ENCODE results near the gene GPR152.

GPR152 gene, protein sequence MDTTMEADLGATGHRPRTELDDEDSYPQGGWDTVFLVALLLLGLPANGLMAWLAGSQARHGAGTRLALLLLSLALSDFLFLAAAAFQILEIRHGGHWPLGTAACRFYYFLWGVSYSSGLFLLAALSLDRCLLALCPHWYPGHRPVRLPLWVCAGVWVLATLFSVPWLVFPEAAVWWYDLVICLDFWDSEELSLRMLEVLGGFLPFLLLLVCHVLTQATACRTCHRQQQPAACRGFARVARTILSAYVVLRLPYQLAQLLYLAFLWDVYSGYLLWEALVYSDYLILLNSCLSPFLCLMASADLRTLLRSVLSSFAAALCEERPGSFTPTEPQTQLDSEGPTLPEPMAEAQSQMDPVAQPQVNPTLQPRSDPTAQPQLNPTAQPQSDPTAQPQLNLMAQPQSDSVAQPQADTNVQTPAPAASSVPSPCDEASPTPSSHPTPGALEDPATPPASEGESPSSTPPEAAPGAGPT

DNA sequence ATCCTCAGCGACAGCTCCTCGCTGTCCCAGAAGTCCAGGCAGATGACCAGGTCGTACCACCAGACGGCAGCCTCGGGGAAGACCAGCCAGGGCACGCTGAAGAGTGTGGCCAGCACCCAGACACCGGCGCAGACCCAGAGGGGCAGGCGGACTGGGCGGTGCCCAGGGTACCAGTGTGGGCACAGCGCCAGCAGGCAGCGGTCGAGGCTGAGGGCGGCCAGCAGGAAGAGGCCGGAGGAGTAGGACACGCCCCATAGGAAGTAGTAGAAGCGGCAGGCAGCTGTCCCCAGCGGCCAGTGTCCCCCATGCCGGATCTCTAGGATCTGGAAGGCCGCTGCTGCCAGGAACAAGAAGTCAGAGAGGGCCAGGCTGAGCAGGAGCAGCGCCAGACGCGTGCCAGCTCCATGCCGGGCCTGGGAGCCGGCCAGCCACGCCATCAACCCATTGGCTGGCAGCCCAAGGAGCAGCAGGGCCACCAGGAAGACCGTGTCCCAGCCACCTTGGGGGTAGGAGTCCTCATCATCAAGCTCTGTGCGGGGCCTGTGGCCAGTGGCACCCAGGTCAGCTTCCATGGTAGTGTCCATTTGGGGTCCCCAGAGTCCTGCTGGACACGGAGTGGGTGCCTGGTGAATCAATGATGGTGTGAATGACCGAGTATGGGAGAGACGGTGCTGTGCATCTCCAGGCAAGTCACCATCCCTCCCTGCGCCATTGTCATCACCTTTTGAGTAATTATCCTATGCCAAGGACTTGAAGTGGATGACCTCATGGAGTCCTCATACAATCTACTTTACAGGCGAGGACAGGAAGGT lies at the start of gene GPR152:
Gene GPR152, minus strand, starts transcription at position 589 of the 812 bp plus-strand sequence. Its CDS starts 5 bp downstream, at position 584.
- DNase-seq (ENCODE audit: low spot score): no peak

DNA sequence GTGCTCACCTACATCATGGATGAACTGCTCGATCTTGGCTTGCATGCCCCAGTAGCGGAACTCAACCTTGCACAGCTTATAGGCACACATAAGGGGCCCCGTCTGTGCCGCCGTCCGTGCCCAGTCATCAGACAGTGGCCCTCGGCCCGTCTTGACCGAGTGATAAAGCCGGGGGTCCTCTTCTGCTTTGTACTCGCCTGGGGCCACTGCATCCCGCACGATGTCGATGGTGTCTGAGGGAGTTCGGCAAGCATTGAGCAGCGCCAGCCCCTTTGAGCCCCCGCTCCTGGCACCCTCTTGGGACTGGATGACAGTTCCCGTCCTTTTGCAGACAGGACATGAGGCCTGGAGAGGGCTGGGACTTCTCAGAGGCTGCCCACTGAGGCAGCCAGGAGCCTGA lies 49.3 kb upstream of the GPR152 start:
- no peak for DNase-seq (ENCODE audit: low spot score)

DNA sequence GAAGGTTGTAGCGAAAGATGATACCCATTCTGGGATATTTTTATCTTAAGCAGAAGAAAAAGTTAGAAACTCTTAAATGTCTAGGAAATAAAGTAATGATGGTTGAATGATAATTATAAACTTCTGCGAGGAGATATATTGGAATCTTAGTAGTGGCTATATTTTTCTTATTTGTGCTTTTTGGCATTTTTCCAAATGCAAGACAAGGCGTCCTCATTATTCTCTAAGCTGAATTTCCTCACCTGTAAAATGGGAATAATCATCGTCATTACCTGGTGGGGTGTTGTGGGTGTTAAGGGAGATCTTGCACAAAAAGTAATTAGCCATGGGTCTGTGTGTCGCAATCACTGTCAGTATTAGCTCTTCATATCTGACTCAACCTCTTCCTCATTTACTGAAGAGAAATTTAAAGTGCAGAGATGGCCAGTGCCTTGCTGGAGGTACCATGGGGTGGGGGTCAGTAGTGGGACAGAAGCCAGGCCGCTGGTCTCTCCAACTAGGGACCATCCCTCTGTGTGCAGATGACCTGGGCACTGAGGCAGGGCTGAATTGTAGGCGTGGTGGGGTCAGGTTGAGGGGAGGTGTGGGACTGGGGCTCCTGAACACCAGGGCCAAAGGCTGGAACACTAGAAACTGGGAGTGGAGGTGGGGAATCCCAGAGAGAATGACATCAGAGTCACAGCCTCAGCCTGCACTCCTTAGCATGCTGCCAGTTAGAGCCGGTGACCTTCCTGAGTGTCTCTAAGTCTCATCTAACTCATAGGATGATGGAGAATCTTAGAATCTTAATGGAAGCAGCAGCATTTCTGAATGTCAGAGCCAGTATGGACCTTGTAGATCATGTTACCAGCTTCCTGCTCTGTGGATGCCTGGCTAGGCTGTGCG lies 48.5 kb upstream of the GPR152 start:
- no peak for DNase-seq (ENCODE audit: low spot score)

DNA sequence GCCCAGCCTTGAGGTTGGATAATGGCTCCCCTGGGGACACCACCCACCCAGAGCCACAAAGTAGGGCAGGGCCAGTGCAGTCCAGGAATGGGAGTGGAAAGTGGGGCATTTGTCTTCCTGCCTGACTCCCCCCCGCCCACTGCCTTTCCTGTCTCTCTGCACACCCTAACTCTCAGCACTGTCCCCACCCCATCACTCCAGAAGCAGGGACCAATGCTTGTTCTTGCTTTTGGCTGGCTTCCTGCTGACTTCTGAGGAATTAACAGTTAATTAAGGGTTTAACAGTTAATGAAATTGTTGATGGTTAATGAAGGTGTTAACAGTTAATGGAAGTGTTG lies 47.9 kb upstream of the GPR152 start:
- DNase-seq (ENCODE audit: low spot score): no peak

DNA sequence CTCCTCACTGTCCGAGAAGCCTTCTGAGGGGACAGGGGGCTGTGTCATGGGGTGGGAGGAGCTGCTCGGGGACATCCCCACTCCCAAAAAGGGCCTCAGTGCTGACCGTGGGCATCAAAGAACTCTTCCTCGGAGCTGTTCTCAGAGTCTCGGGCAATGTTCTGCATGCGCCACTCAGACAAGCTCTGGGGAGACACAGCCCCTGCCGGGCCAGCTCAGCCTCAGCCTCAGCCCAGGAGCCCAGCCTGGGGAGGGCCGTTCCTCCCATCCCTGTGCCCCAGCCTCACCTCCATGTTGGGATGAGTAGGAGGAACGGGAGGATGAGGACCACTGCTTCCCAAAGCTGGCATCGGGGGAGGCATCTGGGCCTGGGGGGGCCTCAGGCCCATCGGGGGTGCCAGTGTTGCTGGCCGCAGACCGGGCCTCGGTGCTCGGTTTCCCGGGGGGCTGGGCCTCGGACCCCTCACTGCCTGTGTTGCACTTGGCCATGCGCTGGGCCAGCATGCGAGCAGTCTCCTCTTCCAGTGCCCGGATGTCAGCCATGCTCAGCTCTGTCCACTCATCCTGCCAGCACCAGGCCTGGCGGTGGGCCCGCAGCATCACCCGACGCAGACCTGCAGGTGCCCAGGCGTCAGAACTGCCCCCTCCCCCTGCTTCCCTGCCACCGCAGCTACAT lies 47.4 kb upstream of the GPR152 start:
- DNase-seq (ENCODE audit: low spot score): no peak

DNA sequence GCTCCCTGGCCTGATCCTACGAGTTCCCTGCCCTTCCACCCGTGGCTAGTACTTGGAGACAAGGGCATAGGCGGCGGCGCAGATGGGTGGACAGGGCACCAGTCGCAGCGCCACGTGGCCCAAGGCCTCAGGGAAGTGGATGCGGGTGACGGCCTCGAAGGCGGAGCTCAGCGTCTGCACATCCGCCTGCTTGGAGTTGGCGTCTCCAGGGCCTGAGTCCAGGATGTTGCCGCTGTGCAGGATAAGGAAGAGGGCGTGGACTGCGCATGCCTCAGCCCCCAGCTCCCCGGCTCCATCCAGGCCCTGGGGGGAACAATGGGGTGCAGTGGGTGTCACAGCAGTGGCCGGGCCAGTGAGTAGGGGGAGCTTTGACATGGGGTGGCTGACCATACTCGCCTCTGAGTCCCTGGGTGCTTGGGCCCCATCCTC lies 46.0 kb upstream of the GPR152 start:
- no peak for DNase-seq (ENCODE audit: low spot score)

DNA sequence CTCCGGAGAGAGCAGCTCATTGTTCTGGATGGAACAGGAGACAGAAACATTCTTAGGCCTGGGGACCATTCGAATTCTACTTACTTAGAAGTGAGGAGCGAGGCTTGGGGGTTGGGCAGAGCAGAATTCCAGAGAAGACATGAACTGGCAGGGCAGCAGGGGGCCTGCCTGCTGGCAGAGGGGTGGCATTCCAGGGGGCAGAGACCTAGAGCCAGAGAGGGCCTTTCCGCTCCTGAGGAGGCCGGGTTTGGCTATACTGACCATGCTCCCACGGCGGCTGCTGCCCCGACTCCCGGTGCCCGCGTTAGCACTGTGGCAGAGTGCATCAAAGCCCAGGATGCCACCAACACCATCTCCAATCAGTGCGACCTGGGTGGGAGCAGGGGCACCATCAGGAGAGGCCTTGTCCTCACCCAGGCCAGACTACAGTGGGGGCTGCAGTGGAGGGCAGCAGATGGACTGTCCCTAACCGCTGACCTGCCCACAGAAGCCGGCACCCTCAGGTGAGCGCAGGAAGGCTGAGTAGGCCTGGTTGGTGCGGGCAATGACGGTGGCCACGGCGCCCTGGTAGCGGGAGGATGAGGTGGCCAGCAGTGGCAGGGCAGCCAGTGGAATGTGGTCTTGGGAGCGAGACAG lies 45.2 kb upstream of the GPR152 start:
- DNase-seq (ENCODE audit: low spot score): no peak

DNA sequence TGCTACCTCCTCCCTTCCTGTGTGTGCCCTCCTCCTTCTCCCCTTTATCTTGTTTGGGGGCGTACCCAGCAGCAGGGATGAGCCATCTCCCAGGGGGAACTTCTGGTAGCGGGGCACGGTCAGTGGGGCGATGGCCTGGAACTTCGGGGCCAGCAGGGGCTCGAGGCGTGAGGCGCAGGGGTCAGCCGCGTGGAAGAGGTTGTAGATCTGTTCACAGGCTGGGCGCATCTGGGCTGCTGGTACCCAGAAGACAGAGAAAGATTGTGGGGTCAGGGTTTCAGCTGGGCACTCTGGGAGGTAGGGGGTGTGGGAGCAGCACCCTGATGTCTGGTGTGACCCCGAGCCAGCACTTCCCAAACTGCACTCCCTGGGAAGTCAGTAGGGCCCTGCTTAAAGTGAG lies 43.6 kb upstream of the GPR152 start:
- no peak for DNase-seq (ENCODE audit: low spot score)

DNA sequence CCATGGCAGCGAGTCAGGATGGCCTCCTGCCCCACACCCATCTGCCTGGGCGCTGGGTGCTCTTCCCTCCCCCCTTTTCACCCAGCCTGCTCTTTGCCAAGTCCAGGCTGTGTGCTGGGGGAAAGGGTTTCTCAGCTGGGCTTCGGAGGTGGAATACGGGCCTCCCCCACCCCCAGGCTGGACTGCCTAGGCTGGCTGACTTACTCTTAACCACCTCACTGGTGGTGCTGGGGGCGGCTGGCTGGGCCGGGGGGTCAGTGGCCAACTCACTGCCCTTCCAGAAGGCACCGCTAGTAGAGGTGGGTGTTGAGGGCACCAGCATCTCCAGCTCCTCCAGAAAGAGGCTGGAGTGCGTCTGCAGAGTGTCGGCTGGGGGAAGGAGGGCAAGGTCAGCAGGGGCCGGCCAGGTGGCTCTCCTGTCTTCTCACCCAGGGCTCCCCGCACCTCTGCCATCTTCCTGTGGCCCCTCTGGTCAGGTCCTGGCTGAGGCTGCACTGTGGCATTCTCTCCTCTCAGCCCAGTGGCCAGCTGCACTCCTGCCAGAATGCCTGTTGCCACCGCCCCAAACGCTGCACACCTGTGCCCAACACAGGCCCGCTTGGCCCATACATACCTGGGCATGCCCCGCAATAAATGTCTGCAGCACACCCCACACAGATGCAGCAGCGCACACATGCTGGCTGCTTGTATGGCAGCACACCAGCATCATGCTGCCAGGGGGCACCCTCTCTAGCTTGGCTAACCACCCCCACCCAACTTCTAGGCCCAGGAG lies 42.9 kb upstream of the GPR152 start:
- DNase-seq (ENCODE audit: low spot score): no peak

DNA sequence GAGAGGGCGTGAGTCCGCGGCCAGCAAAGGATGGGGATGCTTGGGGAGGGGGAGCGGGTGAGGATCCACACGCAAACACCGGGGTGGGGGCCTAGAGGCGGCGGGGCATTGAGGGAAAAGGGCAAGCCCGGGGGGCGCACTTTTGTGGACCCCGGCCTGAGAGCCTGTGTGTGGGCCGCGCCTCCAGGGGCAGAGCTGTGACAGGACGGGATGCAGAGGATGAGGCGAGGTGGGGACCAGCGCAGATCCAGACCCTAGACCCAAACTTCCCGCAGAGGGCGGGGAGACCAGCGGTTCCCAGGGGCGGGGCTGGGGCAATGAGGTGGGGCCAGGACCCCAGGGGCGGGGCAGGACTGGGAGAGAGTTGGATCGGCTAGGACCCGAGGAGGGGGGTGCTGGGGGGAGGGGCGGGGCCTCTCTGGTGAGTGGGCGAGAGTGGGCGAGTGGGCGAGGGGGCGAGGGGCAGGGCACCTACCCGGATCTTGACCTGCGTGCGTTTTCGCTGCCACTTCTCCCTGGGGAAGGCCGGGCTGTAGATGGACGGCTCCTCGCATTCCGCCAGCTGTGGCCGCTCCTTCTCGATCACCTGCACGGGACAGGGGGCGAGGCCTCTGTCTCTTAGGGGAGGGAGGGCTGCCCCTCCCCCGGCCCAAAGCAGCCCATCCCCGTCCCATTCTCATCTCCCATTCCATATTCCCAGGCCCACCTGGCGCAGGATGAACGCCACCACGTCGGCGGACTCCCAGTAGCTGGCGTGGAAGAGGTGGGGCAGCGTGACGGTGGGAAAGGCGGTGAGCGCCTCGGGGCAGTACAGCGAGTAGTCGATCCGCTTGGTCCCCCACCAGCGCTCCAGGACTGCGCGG lies 42.1 kb upstream of the GPR152 start:
- DNase-seq (ENCODE audit: low spot score): no peak

DNA sequence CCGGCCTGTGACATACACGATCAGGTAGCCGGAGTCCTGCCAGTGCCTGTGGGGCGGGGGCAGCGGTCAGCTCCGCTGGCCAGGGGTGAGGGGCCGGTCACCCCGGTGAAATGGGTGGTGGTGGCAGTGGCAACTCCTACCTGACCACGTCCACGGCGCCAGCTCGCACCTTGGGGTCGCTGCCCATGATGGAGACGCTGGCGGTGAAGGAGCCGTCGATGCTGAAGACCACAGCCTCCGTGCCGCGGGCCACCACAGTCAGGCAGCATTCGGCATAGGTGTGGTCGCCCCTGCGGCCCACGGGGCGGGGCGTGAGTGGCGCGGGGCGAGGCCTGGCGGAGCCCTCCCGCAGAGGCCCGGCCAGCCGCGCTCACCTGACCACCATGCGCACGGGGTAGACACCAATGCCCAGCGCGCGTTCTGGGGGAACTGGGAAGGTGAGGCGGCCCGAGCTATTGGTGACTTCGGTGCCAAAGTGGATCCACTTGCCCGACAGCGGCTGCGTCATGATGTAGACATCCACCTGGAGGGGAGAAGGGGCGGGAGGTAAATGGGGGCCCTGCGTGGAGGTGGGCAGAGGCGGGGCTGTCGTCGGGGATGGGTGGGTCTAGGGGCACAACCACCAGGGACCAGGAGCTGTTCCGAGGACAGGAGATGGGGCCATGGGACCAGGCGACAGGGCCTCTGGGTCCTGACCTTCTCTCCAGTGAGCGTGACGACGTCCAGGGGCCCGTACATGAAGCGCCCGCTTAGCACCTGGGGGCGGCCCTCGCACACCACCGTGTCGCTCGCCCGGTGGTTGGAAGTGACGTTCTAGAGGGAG lies 41.2 kb upstream of the GPR152 start:
- DNase-seq (ENCODE audit: low spot score): no peak

DNA sequence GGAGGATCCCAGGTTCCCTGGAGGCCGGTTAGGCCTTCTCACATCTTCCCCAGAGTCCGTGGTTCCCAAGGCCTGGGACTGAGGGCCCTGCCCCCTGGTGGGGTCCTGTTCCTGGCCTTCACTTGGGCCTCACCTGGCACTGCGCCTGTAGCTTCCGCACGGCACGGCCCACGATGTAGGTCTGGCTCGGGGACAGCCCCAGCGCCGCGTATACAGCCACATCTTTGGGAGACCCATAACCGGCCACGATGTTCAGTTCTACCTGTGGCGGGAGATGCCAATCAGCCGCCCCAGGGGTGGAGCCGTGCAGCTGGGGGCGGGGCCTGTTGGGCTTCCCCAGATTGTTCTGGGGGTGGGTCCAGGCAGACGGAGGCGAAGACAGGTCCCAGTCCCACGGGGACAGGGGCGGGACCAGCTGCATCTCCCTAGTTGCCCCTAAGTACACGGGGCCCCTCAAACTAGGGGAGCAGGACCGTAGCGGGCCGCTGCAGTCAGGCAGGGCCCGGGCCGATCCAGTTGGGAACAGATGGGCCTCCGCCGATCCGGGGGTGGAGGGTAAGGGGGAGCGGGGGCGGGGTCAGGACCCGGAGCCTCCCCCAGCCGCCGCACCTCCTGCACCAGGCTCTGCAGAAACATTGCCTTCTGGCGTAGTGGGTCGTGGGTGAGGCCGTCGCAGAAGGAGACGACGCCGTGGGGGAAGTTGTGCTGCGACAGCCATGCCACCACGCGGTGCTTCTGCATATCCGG lies 40.4 kb upstream of the GPR152 start:
- no peak for DNase-seq (ENCODE audit: low spot score)

DNA sequence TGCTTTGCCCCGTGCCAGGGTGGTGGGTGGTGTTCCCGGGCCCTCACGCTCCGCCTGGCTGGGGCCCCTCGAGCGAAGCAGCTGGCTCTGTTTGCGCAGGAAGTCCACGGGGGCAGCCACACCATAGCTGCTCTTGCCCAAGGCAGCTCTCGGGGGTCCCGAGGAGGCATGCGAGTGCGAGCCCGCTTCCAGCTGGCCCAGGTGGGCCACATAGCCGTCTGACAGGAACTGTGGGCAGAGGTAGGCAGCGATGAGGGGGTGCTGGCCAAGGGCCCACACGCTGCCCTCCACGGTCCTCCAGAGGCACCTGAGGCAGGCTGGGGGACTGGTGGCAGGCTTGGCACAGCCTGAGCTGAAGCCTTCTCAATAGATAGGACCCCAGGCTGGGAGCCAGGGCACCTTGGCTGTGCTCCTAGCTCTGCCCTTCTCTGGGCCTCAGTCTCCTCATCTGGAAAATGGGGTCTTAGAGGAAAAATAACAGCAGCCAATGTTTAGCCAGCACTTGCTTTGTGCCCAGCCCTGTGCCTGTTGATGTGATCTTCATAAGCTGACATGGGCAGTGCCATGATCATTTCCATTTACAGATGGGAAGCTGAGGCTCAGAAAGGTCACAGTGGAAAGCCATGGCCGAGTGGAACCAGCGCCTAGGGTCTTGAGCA lies 39.7 kb upstream of the GPR152 start:
- no peak for DNase-seq (ENCODE audit: low spot score)

DNA sequence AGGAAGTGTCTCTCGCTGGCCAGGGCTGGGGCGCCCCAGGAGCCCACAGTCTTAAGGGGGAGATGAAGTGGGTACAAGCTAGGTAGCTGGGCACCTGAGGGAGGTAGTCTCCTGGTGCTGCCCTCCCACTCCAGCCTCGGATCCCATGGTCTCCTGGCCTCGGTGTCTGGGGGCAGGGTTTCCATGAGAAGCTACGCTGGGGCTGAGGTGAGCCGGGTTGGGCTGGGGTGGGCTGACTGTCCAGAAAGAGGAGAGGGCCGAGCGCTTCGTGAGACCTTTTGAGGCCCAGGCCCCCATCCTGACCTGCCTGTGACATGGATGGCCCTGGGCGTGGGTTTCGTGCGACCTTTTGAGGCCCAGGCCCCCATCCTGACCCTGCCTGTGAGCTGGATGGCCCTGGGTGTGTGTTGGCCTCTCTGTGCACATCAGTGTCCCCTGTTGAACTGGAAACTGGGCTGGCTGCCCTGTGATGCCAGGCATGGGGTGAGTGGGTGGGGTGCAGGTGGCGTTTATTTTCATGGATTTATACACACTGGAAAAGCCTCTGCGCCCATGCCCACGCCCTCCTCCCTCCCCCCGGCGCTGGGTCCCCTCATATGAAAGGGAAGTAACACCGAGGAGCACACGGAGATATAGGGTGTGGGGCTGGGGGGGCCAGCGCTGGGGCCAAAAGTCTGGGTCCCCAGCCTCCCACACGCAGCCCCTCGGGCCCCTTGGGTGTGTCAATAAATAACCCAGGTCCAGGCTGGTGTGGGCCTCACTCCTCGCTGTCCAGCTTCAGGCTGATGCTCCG lies 38.9 kb upstream of the GPR152 start:
- DNase-seq (ENCODE audit: low spot score): no peak

DNA sequence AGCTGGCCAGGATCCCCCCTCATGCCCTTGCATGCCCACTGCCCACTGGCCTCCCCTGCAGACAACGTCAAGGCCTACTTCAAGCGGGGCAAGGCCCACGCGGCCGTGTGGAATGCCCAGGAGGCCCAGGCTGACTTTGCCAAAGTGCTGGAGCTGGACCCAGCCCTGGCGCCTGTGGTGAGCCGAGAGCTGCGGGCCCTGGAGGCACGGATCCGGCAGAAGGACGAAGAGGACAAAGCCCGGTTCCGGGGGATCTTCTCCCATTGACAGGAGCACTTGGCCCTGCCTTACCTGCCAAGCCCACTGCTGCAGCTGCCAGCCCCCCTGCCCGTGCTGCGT lies 38.2 kb upstream of the GPR152 start:
- no peak for DNase-seq (ENCODE audit: low spot score)

DNA sequence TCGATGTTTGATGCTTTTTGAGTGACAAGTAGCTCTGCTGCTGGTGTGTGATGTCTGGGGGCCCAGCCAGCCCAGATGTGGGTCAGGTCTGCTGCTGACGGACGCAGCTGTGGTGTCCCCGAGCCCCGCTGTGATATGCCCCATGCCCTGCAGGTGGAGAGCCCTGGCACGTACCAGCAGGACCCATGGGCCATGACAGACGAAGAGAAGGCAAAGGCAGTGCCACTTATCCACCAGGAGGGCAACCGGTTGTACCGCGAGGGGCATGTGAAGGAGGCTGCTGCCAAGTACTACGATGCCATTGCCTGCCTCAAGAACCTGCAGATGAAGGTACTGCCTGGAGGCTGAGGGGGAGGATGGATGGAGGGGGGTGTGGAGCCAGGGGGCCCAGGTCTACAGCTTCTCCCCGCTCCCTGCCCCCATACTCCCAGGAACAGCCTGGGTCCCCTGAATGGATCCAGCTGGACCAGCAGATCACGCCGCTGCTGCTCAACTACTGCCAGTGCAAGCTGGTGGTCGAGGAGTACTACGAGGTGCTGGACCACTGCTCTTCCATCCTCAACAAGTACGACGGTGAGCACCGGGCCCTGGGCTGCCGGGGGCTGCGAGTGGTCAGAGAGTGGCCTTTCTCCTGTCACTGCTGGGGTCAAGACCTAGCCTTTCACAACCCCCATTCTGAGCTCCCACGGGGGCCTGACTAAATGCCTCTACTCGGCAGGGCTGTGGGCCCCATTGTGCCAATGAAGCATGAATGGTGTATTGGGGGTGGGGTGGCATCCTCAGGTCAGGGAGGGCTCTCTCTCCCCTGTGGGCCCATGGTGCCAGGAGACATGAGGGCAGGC lies 37.6 kb upstream of the GPR152 start:
- DNase-seq (ENCODE audit: low spot score): no peak
